PC-3 (cell line): ENCODE data around the gene IL17RC. TPM values are rescaled to one million over a fixed set of nuclear protein-coding genes. Genes with fewer than 3 reads are reported as not detected.

ENCODE experiments used
- ATAC-seq: fragments of 200-7000 bp; cut with Tn5 transposase; 2 replicates; pipeline ENCODE4 v1.9.1; 2020; ENCODE audit warnings: mild to moderate bottlenecking, moderate library complexity
- BruUV-seq: library from RNA; stranded (reverse); fragments of 400-500 nt; replicated peaks from 2 replicates; lab custom pipeline; 2021; lab: Mats Ljungman, UMichigan
- CTCF ChIA-PET: fragments of 300-600 bp; sonication (Branson Sonifier 250); formaldehyde crosslinking; loops from one replicate; lab custom pipeline; 2022; ENCODE audit warnings: antibody characterized with exemption; lab: Charles Lee
- POLR2A ChIA-PET: fragments of 300-600 bp; sonication (Branson Sonifier 250); formaldehyde crosslinking; loops from one replicate; lab custom pipeline; 2022; ENCODE audit warnings: antibody characterized with exemption; ENCODE audit not compliant: unreplicated experiment; lab: Charles Lee
- DNase-seq: peaks from one replicate; pipeline ENCODE4 v3.0.0-alpha.2; 2015
- H2AFZ ChIP-seq: fragments of 300-600 bp; sonication (generic); 2 replicates; pipeline ENCODE4 v1.6.0; 2016; ENCODE audit warnings: antibody characterized with exemption, low read length
- H3F3A ChIP-seq: fragments of 300-600 bp; sonication (generic); one replicate; pipeline ENCODE4 v1.6.0; 2017; ENCODE audit warnings: antibody characterized with exemption, low read length, control low read depth, mild to moderate bottlenecking; ENCODE audit not compliant: unreplicated experiment
- H3K27ac ChIP-seq: fragments of 300-600 bp; sonication (generic); 2 replicates; pipeline ENCODE4 v1.5.1; 2016; ENCODE audit warnings: mild to moderate bottlenecking, low read length
- H3K27me3 ChIP-seq: fragments of 300-600 bp; sonication (generic); 2 replicates; pipeline ENCODE4 v1.6.1; 2016; ENCODE audit warnings: low read length, mixed read lengths
- H3K36me3 ChIP-seq: fragments of 300-600 bp; sonication (generic); 2 replicates; pipeline ENCODE4 v1.6.1; 2016; ENCODE audit warnings: low read depth, mixed run types, low read length, mixed read lengths
- H3K4me1 ChIP-seq: fragments of 300-600 bp; sonication (generic); 2 replicates; pipeline ENCODE4 v1.5.1; 2016; ENCODE audit warnings: low read length; ENCODE audit not compliant: insufficient read depth
- H3K4me2 ChIP-seq: fragments of 300-600 bp; sonication (generic); 2 replicates; pipeline ENCODE4 v1.6.0; 2016; ENCODE audit warnings: low read length
- H3K4me3 ChIP-seq: fragments of 300-600 bp; sonication (generic); 2 replicates; pipeline ENCODE4 v1.5.1; 2016; ENCODE audit warnings: mild to moderate bottlenecking, low read length, mixed read lengths
- H3K79me2 ChIP-seq: fragments of 300-600 bp; sonication (generic); 2 replicates; pipeline ENCODE4 v1.6.1; 2017; ENCODE audit warnings: low read length, mixed read lengths
- H3K9ac ChIP-seq: fragments of 300-600 bp; sonication (generic); 2 replicates; pipeline ENCODE4 v1.6.0; 2016; ENCODE audit warnings: mild to moderate bottlenecking, low read length
- H3K9me2 ChIP-seq: fragments of 300-600 bp; sonication (generic); replicated peaks from 2 replicates; pipeline ENCODE4 v1.6.1; 2016; ENCODE audit warnings: mixed run types, low read length, mixed read lengths
- H3K9me3 ChIP-seq: fragments of 300-600 bp; sonication (generic); 2 replicates; pipeline ENCODE4 v1.6.1; 2016; ENCODE audit warnings: low read length, mixed read lengths
- H4K20me1 ChIP-seq: fragments of 300-600 bp; sonication (generic); 2 replicates; pipeline ENCODE4 v1.6.1; 2016; ENCODE audit warnings: low read length, mixed read lengths
- EZH2 ChIP-seq: fragments of 300-600 bp; sonication (generic); IDR thresholded peaks from one replicate; pipeline ENCODE4 v1.6.1; 2017; ENCODE audit warnings: antibody characterized with exemption, mild to moderate bottlenecking, low read length; ENCODE audit not compliant: unreplicated experiment
- EZH2phosphoT487 ChIP-seq: fragments of 300-600 bp; sonication (generic); IDR thresholded peaks from 2 replicates; pipeline ENCODE4 v1.6.1; 2018; ENCODE audit warnings: mild to moderate bottlenecking, antibody characterized with exemption, low read length, borderline replicate concordance
- intact Hi-C: fragments of 100-400 bp; cut with micrococcal nuclease; formaldehyde crosslinking; loops from 2 replicates; pipeline ENCODE4 v1.9.0; 2023
- total RNA-seq: library from RNA; depleted of rRNA; stranded (reverse); fragments of >200 nt; gene quantifications from 2 replicates; pipeline ENCODE4 v1.2.3, GENCODE V29; 2014; rRNA removed
- TF ChIP-seq, protein P1 (sequence below): fragments of 300-600 bp; sonication (generic); conservative IDR thresholded peaks from 2 replicates; pipeline ENCODE4 v1.5.1; 2017; ENCODE audit warnings: antibody characterized with exemption, low read depth, mild to moderate bottlenecking, low read length

IL17RC gene
- total RNA-seq, 1 experiment from 2014 or later, result 116 TPM

DNA sequence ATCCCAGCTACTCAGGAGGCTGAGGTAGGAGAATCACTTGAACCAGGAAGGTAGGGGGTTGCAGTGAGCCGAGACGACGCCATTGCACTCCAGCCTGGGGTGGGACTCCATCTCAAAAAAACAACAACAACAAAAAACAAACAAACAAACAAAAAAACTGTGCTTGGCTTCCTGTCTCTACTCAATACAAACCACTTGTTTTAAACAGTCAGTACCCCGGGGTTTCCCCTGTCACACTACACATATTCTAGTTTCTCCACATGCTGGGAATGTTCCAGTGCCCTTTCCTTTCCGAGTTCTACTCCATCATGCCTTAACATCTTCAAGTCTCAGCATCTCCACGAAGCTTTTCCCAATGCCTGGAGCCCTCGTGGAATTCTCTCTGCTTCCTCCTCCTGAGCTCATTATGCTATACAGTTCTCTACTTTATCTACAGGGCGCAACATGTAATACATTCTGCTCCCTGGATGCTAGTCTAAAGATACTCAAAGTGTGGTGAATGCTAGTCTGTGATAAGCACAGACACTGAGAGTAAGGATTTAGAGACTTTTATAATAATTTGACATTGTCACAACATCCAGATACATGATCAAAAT is 61.9 kb downstream of the IL17RC start:
- no TSS peak for BruUV-seq
- Histone ChIP-seq H3K27ac (no peak overlapping the region), H3K4me2 (no peak overlapping the region), H3F3A (peaks cover 9% of the 10 kb centered on the region), H3K9me3 (no peaks in the 10 kb centered on the region), H3K4me3 (no peak overlapping the region), H2AFZ (no peak overlapping the region), H3K4me1 (peaks cover 20% of the 10 kb centered on the region), H3K9ac (no peak overlapping the region), H4K20me1 (no peaks in the 10 kb centered on the region), H3K27me3 (no peaks in the 10 kb centered on the region), H3K36me3 (peaks cover 14% of the 10 kb centered on the region), H3K79me2 (peaks cover 21% of the 10 kb centered on the region), H3K9me2 (no peaks in the 10 kb centered on the region)
- TF ChIP-seq, protein P1, sequence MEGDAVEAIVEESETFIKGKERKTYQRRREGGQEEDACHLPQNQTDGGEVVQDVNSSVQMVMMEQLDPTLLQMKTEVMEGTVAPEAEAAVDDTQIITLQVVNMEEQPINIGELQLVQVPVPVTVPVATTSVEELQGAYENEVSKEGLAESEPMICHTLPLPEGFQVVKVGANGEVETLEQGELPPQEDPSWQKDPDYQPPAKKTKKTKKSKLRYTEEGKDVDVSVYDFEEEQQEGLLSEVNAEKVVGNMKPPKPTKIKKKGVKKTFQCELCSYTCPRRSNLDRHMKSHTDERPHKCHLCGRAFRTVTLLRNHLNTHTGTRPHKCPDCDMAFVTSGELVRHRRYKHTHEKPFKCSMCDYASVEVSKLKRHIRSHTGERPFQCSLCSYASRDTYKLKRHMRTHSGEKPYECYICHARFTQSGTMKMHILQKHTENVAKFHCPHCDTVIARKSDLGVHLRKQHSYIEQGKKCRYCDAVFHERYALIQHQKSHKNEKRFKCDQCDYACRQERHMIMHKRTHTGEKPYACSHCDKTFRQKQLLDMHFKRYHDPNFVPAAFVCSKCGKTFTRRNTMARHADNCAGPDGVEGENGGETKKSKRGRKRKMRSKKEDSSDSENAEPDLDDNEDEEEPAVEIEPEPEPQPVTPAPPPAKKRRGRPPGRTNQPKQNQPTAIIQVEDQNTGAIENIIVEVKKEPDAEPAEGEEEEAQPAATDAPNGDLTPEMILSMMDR, result no peak
- TF ChIP-seq EZH2phosphoT487 (no peak), EZH2 (no peak)
- intact Hi-C loops, result loop anchor here (5.0 to 10.0 kb wide), 3 partner anchors 33 to 216 kb away; partner anchors contain the start of gene BRK1
- no peak for ATAC-seq
- ChIA-PET POLR2A (no interaction called here), CTCF (no interaction called here)
- no peak for DNase-seq

DNA sequence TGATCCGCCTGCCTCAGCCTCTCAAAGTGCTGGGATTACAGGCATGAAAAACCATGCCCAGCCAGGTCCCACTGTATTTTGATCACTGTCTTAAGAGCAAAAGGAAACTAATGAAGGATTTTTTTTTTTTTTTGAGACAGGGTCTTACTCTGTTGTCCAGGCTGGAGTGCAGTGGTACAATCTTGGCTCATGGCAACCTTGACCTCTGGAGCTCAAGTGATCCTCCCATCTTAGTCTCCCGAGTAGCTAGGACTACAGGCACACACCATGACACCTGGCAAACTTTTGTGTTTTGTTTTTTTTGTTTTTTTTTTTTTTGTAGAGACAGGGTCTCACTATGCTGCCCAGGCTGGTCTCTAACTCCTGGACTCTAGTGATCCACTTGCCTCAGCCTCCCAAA is 63.4 kb downstream of the IL17RC start:
- no peak for TF ChIP-seq EZH2
- TF ChIP-seq, protein P1, result no peak
- no peak for TF ChIP-seq EZH2phosphoT487
- Histone ChIP-seq H2AFZ (no peak overlapping the region), H3K27ac (no peak overlapping the region), H3K4me1 (peaks cover 27% of the 10 kb centered on the region), H3K9me2 (no peaks in the 10 kb centered on the region), H4K20me1 (no peaks in the 10 kb centered on the region), H3K4me2 (no peak overlapping the region), H3K27me3 (no peaks in the 10 kb centered on the region), H3K79me2 (peaks cover 31% of the 10 kb centered on the region), H3K9me3 (no peaks in the 10 kb centered on the region), H3K36me3 (peaks cover 7% of the 10 kb centered on the region), H3K9ac (no peak overlapping the region), H3F3A (peaks cover 9% of the 10 kb centered on the region), H3K4me3 (no peak overlapping the region)
- POLR2A ChIA-PET, result no interaction called here
- no TSS peak for BruUV-seq
- CTCF ChIA-PET, result no interaction called here
- ATAC-seq (no peak), DNase-seq (no peak)
- intact Hi-C loops, result no loop called here

Other genes starting within 250 kb of the IL17RC start
- gene CPNE9, start 213.3 kb upstream of the IL17RC start, total RNA-seq, result 0.07 TPM in 1 of 2 replicates, not detected in the other
- gene BRPF1, start 185.4 kb upstream of the IL17RC start, total RNA-seq, result 27.0 and 29.8 TPM in 2 replicates
- 38.7 and 47.3 TPM in 2 replicates for gene OGG1, start 167.1 kb upstream of the IL17RC start, total RNA-seq
- gene CAMK1, start 147.2 kb upstream of the IL17RC start, total RNA-seq, result 36.6 and 53.2 TPM in 2 replicates
- 85.4 and 85.9 TPM in 2 replicates for gene TADA3, start 124.6 kb upstream of the IL17RC start, total RNA-seq
- 131 and 223 TPM in 2 replicates for gene ARPC4, start 124.0 kb upstream of the IL17RC start, total RNA-seq
- gene TTLL3, start 106.8 kb upstream of the IL17RC start, total RNA-seq, result 8.4 and 11.6 TPM in 2 replicates
- gene RPUSD3, start 73.1 kb upstream of the IL17RC start, total RNA-seq, result 54.1 and 76.1 TPM in 2 replicates
- not detected in 2 replicates for gene CIDEC, start 36.8 kb upstream of the IL17RC start, total RNA-seq
- 32.5 and 34.1 TPM in 2 replicates for gene JAGN1, start 26.5 kb upstream of the IL17RC start, total RNA-seq
- 4.0 and 4.7 TPM in 2 replicates for gene IL17RE, start 14.2 kb upstream of the IL17RC start, total RNA-seq
- gene CRELD1, start 16.7 kb downstream of the IL17RC start, total RNA-seq, result 22.0 and 28.3 TPM in 2 replicates
- 4.4 and 5.0 TPM in 2 replicates for gene PRRT3, start 35.3 kb downstream of the IL17RC start, total RNA-seq
- gene EMC3, start 69.7 kb downstream of the IL17RC start, total RNA-seq, result 55.8 and 77.1 TPM in 2 replicates
- gene FANCD2, start 109.3 kb downstream of the IL17RC start, total RNA-seq, result 58.7 and 67.9 TPM in 2 replicates
- not detected in 2 replicates for gene FANCD2OS, start 191.2 kb downstream of the IL17RC start, total RNA-seq
- gene BRK1, start 198.6 kb downstream of the IL17RC start, total RNA-seq, result 110 and 140 TPM in 2 replicates
- gene VHL, start 224.7 kb downstream of the IL17RC start, total RNA-seq, result 45.0 and 51.5 TPM in 2 replicates
- 4.7 and 5.5 TPM in 2 replicates for gene IRAK2, start 247.8 kb downstream of the IL17RC start, total RNA-seq